ENCODE measurements around the gene QRICH2.
"Not testable (repeated sequence)": the region's sequence is repeated elsewhere in the genome, so short reads cannot be mapped to it uniquely, and the experiment has no call there.

- not testable (repeated sequence) for TF ChIP-seq SRF (CRISPR knock-in tag; IDR thresholded peaks at IDR 0.05); ZNF174 (CRISPR knock-in tag; IDR thresholded peaks at IDR 0.05); ZNF41 (CRISPR knock-in tag; conservative IDR thresholded peaks at IDR 0.05); YBX1 (IDR thresholded peaks at IDR 0.05); ZNF354B (CRISPR knock-in tag; IDR thresholded peaks at IDR 0.05); RAD21 (CRISPR knock-in tag; conservative IDR thresholded peaks at IDR 0.05 in 1 of 2, IDR thresholded peaks at IDR 0.05 in 1 of 2); POLR2AphosphoS5 (IDR thresholded peaks at IDR 0.05; ENCODE audit: control insufficient read depth, insufficient read depth, low read depth, low read length); ATF7 (IDR thresholded peaks at IDR 0.05); TOE1 (IDR thresholded peaks at IDR 0.05; ENCODE audit: borderline replicate concordance); TOE1 (CRISPR knock-in tag; IDR thresholded peaks at IDR 0.05; ENCODE audit: borderline replicate concordance, low read depth); PTRF (tag; IDR thresholded peaks at IDR 0.05); EP400 (IDR thresholded peaks at IDR 0.05)
- TF ChIP-seq, protein P1, sequence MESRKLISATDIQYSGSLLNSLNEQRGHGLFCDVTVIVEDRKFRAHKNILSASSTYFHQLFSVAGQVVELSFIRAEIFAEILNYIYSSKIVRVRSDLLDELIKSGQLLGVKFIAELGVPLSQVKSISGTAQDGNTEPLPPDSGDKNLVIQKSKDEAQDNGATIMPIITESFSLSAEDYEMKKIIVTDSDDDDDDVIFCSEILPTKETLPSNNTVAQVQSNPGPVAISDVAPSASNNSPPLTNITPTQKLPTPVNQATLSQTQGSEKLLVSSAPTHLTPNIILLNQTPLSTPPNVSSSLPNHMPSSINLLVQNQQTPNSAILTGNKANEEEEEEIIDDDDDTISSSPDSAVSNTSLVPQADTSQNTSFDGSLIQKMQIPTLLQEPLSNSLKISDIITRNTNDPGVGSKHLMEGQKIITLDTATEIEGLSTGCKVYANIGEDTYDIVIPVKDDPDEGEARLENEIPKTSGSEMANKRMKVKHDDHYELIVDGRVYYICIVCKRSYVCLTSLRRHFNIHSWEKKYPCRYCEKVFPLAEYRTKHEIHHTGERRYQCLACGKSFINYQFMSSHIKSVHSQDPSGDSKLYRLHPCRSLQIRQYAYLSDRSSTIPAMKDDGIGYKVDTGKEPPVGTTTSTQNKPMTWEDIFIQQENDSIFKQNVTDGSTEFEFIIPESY (CRISPR knock-in tag; IDR thresholded peaks at IDR 0.05), result not testable (repeated sequence)
- TF ChIP-seq, protein P2, sequence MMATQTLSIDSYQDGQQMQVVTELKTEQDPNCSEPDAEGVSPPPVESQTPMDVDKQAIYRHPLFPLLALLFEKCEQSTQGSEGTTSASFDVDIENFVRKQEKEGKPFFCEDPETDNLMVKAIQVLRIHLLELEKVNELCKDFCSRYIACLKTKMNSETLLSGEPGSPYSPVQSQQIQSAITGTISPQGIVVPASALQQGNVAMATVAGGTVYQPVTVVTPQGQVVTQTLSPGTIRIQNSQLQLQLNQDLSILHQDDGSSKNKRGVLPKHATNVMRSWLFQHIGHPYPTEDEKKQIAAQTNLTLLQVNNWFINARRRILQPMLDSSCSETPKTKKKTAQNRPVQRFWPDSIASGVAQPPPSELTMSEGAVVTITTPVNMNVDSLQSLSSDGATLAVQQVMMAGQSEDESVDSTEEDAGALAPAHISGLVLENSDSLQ (IDR thresholded peaks at IDR 0.05), result not testable (repeated sequence)
- TF ChIP-seq, protein P3, sequence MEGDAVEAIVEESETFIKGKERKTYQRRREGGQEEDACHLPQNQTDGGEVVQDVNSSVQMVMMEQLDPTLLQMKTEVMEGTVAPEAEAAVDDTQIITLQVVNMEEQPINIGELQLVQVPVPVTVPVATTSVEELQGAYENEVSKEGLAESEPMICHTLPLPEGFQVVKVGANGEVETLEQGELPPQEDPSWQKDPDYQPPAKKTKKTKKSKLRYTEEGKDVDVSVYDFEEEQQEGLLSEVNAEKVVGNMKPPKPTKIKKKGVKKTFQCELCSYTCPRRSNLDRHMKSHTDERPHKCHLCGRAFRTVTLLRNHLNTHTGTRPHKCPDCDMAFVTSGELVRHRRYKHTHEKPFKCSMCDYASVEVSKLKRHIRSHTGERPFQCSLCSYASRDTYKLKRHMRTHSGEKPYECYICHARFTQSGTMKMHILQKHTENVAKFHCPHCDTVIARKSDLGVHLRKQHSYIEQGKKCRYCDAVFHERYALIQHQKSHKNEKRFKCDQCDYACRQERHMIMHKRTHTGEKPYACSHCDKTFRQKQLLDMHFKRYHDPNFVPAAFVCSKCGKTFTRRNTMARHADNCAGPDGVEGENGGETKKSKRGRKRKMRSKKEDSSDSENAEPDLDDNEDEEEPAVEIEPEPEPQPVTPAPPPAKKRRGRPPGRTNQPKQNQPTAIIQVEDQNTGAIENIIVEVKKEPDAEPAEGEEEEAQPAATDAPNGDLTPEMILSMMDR (IDR thresholded peaks at IDR 0.05 in 2 of 3, conservative IDR thresholded peaks at IDR 0.05 in 1 of 3; ENCODE audit: insufficient read depth in 2 of 3, low read depth in 1 of 3, low read length in 3 of 3), result not testable (repeated sequence)
Observed at GRCh38 chr17:76226749-76227148, 81.3 kb downstream of the QRICH2 start.

Measured in K562 (cell line).